ENCODE measurements around the gene CLIC5. TPM values are rescaled to one million over a fixed set of nuclear protein-coding genes. Genes with fewer than 3 reads are reported as not detected.

Gene CLIC5
- total RNA-seq, 2 donors from 2014 or later: 2.2 to 2.6 TPM

GRCh38 chr6:46035242-46035641, 19.6 kb upstream of the CLIC5 start:
- H3K4me1 ChIP-seq (ENCODE audit: control insufficient read depth in 1 of 2, low read depth in 2 of 2): no peaks in the 10 kb centered on the region
- H3K9me3 ChIP-seq: no peaks in the 10 kb centered on the region
- DNase-seq (ENCODE audit: low spot score) (no peak), ATAC-seq (ENCODE audit: insufficient number of reproducible peaks, low FRiP score, low read depth) (no peak)
- H3K36me3 ChIP-seq: no peaks in the 10 kb centered on the region
- H3K4me3 ChIP-seq: no peak overlapping the region
- no peaks in the 10 kb centered on the region for H3K27me3 ChIP-seq (replicated peaks; ENCODE audit: insufficient read depth)
- TF ChIP-seq CTCF (IDR thresholded peaks at IDR 0.05): no peak
- H3K27ac ChIP-seq: no peak overlapping the region

GRCh38 chr6:46032110-46032998, 16.7 kb upstream of the CLIC5 start:
- no peaks in the 10 kb centered on the region for H3K4me1 ChIP-seq (ENCODE audit: control insufficient read depth in 1 of 2, low read depth in 2 of 2)
- no peaks in the 10 kb centered on the region for H3K9me3 ChIP-seq
- H3K36me3 ChIP-seq: no peaks in the 10 kb centered on the region
- no peak overlapping the region for H3K4me3 ChIP-seq
- no peak for DNase-seq (ENCODE audit: low spot score)
- no peak for ATAC-seq (ENCODE audit: insufficient number of reproducible peaks, low FRiP score, low read depth)
- no peak overlapping the region for H3K27ac ChIP-seq
- TF ChIP-seq CTCF (IDR thresholded peaks at IDR 0.05): no peak
- H3K27me3 ChIP-seq (replicated peaks; ENCODE audit: insufficient read depth): no peaks in the 10 kb centered on the region

GRCh38 chr6:46029602-46030001, 13.9 kb upstream of the CLIC5 start:
- no peak overlapping the region for H3K27ac ChIP-seq
- H3K9me3 ChIP-seq: no peaks in the 10 kb centered on the region
- no peak for TF ChIP-seq CTCF (IDR thresholded peaks at IDR 0.05)
- no peaks in the 10 kb centered on the region for H3K27me3 ChIP-seq (replicated peaks; ENCODE audit: insufficient read depth)
- H3K4me3 ChIP-seq: no peak overlapping the region
- DNase-seq (ENCODE audit: low spot score): no peak
- no peaks in the 10 kb centered on the region for H3K4me1 ChIP-seq (ENCODE audit: control insufficient read depth in 1 of 2, low read depth in 2 of 2)
- H3K36me3 ChIP-seq: no peaks in the 10 kb centered on the region
- no peak for ATAC-seq (ENCODE audit: insufficient number of reproducible peaks, low FRiP score, low read depth)

- Histone ChIP-seq H3K4me1 (ENCODE audit: control insufficient read depth in 1 of 2, low read depth in 2 of 2) (no peaks in the 10 kb centered on the region), H3K36me3 (no peaks in the 10 kb centered on the region), H3K4me3 (no peak overlapping the region), H3K27me3 (replicated peaks; ENCODE audit: insufficient read depth) (no peaks in the 10 kb centered on the region), H3K27ac (no peak overlapping the region), H3K9me3 (no peaks in the 10 kb centered on the region)
- TF ChIP-seq CTCF (IDR thresholded peaks at IDR 0.05): no peak
- ATAC-seq (ENCODE audit: insufficient number of reproducible peaks, low FRiP score, low read depth) (no peak), DNase-seq (ENCODE audit: low spot score) (no peak)
These were observed 10.6 kb upstream of the CLIC5 start for GRCh38 chr6:46026307-46026706.

GRCh38 chr6:46025573-46025972, 9.9 kb upstream of the CLIC5 start:
- H3K36me3 ChIP-seq: no peaks in the 10 kb centered on the region

More at GRCh38 chr6:46025573-46025972, 9.9 kb upstream of the CLIC5 start:
- Histone ChIP-seq H3K4me1 (ENCODE audit: control insufficient read depth in 1 of 2, low read depth in 2 of 2) (no peaks in the 10 kb centered on the region), H3K9me3 (no peaks in the 10 kb centered on the region), H3K4me3 (no peak overlapping the region), H3K27me3 (replicated peaks; ENCODE audit: insufficient read depth) (no peaks in the 10 kb centered on the region), H3K27ac (no peak overlapping the region)
- ATAC-seq (ENCODE audit: insufficient number of reproducible peaks, low FRiP score, low read depth): no peak
- no peak for TF ChIP-seq CTCF (IDR thresholded peaks at IDR 0.05)
- DNase-seq (ENCODE audit: low spot score): no peak

Measured in thoracic aorta (tissue), 2 donors.